WTC11 (cell line): ENCODE results near the gene CSNK1E. TPM values are rescaled to one million over a fixed set of nuclear protein-coding genes. Genes with fewer than 3 reads are reported as not detected.

Experiments
- ATAC-seq: fragments of 200-7000 bp; cut with Tn5 transposase; 2 replicates; pipeline ENCODE4 v1.10.0; 2021; ENCODE audit warnings: mild to moderate bottlenecking, moderate library complexity
- CTCF ChIA-PET: fragments of 300-600 bp; sonication (Branson Sonifier 250); formaldehyde crosslinking; loops from one replicate; lab custom pipeline; 2021; ENCODE audit warnings: antibody characterized with exemption; lab: Charles Lee
- POLR2A ChIA-PET: fragments of 350-600 bp; sonication (Branson Sonifier 250); formaldehyde crosslinking; loops from one replicate; lab custom pipeline; 2021; ENCODE audit warnings: antibody characterized with exemption; lab: Charles Lee
- DNase-seq: peaks from one replicate; pipeline ENCODE4 v3.0.0; 2021; ENCODE audit warnings: low spot score
- H3K27ac Mint-ChIP-seq: 2 replicates; pipeline ENCODE4 v1.8.0; 2021; ENCODE audit warnings: mixed read lengths
- H3K27me3 Mint-ChIP-seq: 2 replicates; pipeline ENCODE4 v1.8.0; 2021; ENCODE audit warnings: low read depth, mild to moderate bottlenecking, moderate library complexity, mixed read lengths
- H3K36me3 Mint-ChIP-seq: 2 replicates; pipeline ENCODE4 v1.8.0; 2021; ENCODE audit warnings: mixed read lengths
- H3K4me1 Mint-ChIP-seq: 2 replicates; pipeline ENCODE4 v1.8.0; 2022; ENCODE audit warnings: mixed read lengths
- H3K4me3 Mint-ChIP-seq: 2 replicates; pipeline ENCODE4 v1.8.0; 2021; ENCODE audit warnings: mild to moderate bottlenecking, moderate library complexity, mixed read lengths
- H3K9me3 Mint-ChIP-seq: 2 replicates; pipeline ENCODE4 v1.8.0; 2021; ENCODE audit warnings: mixed read lengths
- ATF1 ChIP-seq: sonication (generic); formaldehyde crosslinking; IDR thresholded peaks from 2 replicates; pipeline ENCODE4 v1.8.1; 2023; ENCODE audit warnings: mild to moderate bottlenecking, moderate library complexity, missing genetic modification reagents
- ELF4 ChIP-seq: sonication (generic); formaldehyde crosslinking; IDR thresholded peaks from 2 replicates; pipeline ENCODE4 v1.8.1; 2022; ENCODE audit warnings: low read depth, mild to moderate bottlenecking, moderate library complexity, missing genetic modification reagents
- GTF2I ChIP-seq: fragments of 250-450 bp; sonication (Bioruptor Pico); conservative IDR thresholded peaks from 2 replicates; pipeline ENCODE4 v1.4.0; 2021; ENCODE audit warnings: mild to moderate bottlenecking
- NFYB ChIP-seq: sonication (generic); formaldehyde crosslinking; conservative IDR thresholded peaks from 2 replicates; pipeline ENCODE4 v1.8.0; 2022; ENCODE audit warnings: low read depth, missing genetic modification reagents
- TEAD4 ChIP-seq: sonication (generic); formaldehyde crosslinking; IDR thresholded peaks from 2 replicates; pipeline ENCODE4 v1.8.0; 2022; ENCODE audit warnings: mild to moderate bottlenecking, missing genetic modification reagents
- ZNF396 ChIP-seq: fragments of 250-450 bp; sonication (Bioruptor Pico); IDR thresholded peaks from 2 replicates; pipeline ENCODE4 v1.8.0; 2021; ENCODE audit warnings: mild to moderate bottlenecking, moderate library complexity, borderline replicate concordance
- ZNF671 ChIP-seq: fragments of 250-450 bp; sonication (Bioruptor Pico); IDR thresholded peaks from 2 replicates; pipeline ENCODE4 v1.8.0; 2021; ENCODE audit warnings: mild to moderate bottlenecking
- total RNA-seq: library from RNA; stranded (reverse); gene quantifications from 3 replicates; pipeline ENCODE4 v1.2.3, GENCODE V29; 2021
- TF ChIP-seq, protein P1 (sequence below): sonication (generic); formaldehyde crosslinking; conservative IDR thresholded peaks from 2 replicates; pipeline ENCODE4 v1.8.1; 2023; ENCODE audit warnings: mild to moderate bottlenecking, low read depth, missing genetic modification reagents, moderate library complexity
- TF ChIP-seq, protein P2 (sequence below): sonication (generic); formaldehyde crosslinking; IDR thresholded peaks from 2 replicates; pipeline ENCODE4 v1.8.0; 2022; ENCODE audit warnings: missing genetic modification reagents
- TF ChIP-seq, protein P3 (sequence below): fragments of 250-450 bp; sonication (Bioruptor Pico); IDR thresholded peaks from 2 replicates; pipeline ENCODE4 v1.9.0; 2021; ENCODE audit warnings: mild to moderate bottlenecking
- TF ChIP-seq, protein P4 (sequence below): sonication (generic); formaldehyde crosslinking; IDR thresholded peaks from 2 replicates; pipeline ENCODE4 v1.8.1; 2022; ENCODE audit warnings: low read depth, mild to moderate bottlenecking, moderate library complexity, missing genetic modification reagents, borderline replicate concordance
- TF ChIP-seq, protein P5 (sequence below): sonication (generic); formaldehyde crosslinking; IDR thresholded peaks from 2 replicates; pipeline ENCODE4 v1.8.0; 2022; ENCODE audit warnings: mild to moderate bottlenecking, missing genetic modification reagents
- TF ChIP-seq, protein P6 (sequence below): fragments of 250-450 bp; sonication (Bioruptor Pico); conservative IDR thresholded peaks from 2 replicates; pipeline ENCODE4 v1.9.0; 2021; ENCODE audit warnings: mild to moderate bottlenecking
- TF ChIP-seq, protein P7 (sequence below): sonication (generic); formaldehyde crosslinking; IDR thresholded peaks from 2 replicates; pipeline ENCODE4 v1.8.1; 2023; ENCODE audit warnings: mild to moderate bottlenecking, missing genetic modification reagents
- TF ChIP-seq, protein P8 (sequence below): sonication (generic); formaldehyde crosslinking; IDR thresholded peaks from 2 replicates; pipeline ENCODE4 v1.8.0; 2022; ENCODE audit warnings: mild to moderate bottlenecking, missing genetic modification reagents

Gene CSNK1E
- total RNA-seq, 1 experiment from 2014 or later, result 265 TPM

DNA sequence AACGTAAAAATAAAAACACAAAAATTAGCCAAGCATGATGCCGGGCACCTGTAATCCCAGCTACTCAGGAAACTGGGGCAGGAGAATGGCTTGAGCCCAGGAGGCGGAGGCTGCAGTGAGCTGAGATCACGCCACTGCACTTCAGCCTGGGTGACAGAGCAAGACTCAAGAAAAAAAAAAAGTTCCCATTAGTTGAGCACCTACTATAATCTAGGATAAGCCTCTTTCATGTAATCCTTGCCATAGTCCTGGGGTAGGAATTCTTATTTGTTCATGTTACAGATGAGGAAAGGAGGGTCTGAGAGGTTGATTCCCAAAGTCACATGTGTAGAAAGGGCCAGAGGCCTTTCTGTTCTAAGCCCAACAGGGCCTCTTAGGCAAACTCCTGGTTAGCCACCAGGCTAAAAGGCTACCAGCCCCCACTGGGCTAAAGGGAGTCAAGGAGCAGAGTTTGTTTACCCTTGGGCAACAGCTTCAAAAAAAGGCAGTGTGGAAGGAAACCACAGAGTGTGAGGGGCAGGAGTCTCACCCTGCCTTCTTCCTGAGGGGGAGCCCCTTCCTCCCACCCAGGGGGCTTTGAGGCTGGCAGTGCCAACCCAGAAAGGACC, 21.6 kb upstream of the CSNK1E start (continued):
- TF ChIP-seq, protein P1, sequence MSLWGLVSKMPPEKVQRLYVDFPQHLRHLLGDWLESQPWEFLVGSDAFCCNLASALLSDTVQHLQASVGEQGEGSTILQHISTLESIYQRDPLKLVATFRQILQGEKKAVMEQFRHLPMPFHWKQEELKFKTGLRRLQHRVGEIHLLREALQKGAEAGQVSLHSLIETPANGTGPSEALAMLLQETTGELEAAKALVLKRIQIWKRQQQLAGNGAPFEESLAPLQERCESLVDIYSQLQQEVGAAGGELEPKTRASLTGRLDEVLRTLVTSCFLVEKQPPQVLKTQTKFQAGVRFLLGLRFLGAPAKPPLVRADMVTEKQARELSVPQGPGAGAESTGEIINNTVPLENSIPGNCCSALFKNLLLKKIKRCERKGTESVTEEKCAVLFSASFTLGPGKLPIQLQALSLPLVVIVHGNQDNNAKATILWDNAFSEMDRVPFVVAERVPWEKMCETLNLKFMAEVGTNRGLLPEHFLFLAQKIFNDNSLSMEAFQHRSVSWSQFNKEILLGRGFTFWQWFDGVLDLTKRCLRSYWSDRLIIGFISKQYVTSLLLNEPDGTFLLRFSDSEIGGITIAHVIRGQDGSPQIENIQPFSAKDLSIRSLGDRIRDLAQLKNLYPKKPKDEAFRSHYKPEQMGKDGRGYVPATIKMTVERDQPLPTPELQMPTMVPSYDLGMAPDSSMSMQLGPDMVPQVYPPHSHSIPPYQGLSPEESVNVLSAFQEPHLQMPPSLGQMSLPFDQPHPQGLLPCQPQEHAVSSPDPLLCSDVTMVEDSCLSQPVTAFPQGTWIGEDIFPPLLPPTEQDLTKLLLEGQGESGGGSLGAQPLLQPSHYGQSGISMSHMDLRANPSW (CRISPR knock-in tag), result no peak
- TF ChIP-seq, protein P2, sequence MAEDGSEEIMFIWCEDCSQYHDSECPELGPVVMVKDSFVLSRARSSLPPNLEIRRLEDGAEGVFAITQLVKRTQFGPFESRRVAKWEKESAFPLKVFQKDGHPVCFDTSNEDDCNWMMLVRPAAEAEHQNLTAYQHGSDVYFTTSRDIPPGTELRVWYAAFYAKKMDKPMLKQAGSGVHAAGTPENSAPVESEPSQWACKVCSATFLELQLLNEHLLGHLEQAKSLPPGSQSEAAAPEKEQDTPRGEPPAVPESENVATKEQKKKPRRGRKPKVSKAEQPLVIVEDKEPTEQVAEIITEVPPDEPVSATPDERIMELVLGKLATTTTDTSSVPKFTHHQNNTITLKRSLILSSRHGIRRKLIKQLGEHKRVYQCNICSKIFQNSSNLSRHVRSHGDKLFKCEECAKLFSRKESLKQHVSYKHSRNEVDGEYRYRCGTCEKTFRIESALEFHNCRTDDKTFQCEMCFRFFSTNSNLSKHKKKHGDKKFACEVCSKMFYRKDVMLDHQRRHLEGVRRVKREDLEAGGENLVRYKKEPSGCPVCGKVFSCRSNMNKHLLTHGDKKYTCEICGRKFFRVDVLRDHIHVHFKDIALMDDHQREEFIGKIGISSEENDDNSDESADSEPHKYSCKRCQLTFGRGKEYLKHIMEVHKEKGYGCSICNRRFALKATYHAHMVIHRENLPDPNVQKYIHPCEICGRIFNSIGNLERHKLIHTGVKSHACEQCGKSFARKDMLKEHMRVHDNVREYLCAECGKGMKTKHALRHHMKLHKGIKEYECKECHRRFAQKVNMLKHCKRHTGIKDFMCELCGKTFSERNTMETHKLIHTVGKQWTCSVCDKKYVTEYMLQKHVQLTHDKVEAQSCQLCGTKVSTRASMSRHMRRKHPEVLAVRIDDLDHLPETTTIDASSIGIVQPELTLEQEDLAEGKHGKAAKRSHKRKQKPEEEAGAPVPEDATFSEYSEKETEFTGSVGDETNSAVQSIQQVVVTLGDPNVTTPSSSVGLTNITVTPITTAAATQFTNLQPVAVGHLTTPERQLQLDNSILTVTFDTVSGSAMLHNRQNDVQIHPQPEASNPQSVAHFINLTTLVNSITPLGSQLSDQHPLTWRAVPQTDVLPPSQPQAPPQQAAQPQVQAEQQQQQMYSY (CRISPR knock-in tag), result no peak
- TF ChIP-seq, protein P3, sequence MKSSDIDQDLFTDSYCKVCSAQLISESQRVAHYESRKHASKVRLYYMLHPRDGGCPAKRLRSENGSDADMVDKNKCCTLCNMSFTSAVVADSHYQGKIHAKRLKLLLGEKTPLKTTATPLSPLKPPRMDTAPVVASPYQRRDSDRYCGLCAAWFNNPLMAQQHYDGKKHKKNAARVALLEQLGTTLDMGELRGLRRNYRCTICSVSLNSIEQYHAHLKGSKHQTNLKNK, result no peak
- TF ChIP-seq, protein P4, sequence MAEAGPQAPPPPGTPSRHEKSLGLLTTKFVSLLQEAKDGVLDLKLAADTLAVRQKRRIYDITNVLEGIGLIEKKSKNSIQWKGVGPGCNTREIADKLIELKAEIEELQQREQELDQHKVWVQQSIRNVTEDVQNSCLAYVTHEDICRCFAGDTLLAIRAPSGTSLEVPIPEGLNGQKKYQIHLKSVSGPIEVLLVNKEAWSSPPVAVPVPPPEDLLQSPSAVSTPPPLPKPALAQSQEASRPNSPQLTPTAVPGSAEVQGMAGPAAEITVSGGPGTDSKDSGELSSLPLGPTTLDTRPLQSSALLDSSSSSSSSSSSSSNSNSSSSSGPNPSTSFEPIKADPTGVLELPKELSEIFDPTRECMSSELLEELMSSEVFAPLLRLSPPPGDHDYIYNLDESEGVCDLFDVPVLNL (CRISPR knock-in tag), result no peak
- TF ChIP-seq, protein P5, sequence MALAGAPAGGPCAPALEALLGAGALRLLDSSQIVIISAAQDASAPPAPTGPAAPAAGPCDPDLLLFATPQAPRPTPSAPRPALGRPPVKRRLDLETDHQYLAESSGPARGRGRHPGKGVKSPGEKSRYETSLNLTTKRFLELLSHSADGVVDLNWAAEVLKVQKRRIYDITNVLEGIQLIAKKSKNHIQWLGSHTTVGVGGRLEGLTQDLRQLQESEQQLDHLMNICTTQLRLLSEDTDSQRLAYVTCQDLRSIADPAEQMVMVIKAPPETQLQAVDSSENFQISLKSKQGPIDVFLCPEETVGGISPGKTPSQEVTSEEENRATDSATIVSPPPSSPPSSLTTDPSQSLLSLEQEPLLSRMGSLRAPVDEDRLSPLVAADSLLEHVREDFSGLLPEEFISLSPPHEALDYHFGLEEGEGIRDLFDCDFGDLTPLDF (CRISPR knock-in tag), result no peak

DNA sequence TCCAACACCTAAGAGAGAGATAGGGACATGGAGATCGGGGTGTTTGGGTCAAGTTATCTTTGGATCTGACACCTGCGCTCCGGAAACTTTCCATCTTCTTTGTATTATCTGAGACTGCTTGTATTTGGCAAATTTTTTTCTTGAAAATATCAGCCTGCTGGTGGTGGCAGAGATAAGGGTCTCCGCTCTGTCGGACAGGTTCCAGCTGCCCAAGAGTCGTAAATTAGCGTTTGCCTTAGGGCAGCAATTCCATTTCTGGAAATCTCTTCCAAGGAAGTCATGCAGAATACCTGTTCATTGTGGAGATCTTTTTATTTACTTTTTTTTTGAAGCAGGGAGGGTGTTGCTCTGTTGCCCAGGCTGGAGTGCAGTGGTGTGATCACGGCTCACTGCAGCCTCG, 19.5 kb upstream of the CSNK1E start:
- POLR2A ChIA-PET, result interaction anchor here (1.4 kb wide), 1 partner anchor 76 kb away, joined by 3 read pairs; no protein-coding TSS in a partner anchor
- CTCF ChIA-PET, result interaction anchor here (1.0 to 1.4 kb wide), 3 partner anchors 8 to 18 kb away, joined by 3 to 4 read pairs (median 4); no protein-coding TSS in a partner anchor
- peak overlapping the region; percentile 66 for H3K4me3 Mint-ChIP-seq
- peaks cover 28% of the 10 kb centered on the region for H3K27me3 Mint-ChIP-seq
- peak overlapping the region; percentile 65; the same call in 1 of the 2 replicates for H3K27ac Mint-ChIP-seq
- H3K36me3 Mint-ChIP-seq, result no peaks in the 10 kb centered on the region
- no peak for ATAC-seq
- TF ChIP-seq, protein P3, result no peak
- TF ChIP-seq GTF2I, result no peak
- TF ChIP-seq ZNF671, result no peak
- DNase-seq, result no peak
- H3K9me3 Mint-ChIP-seq, result no peaks in the 10 kb centered on the region
- peaks cover 30% of the 10 kb centered on the region for H3K4me1 Mint-ChIP-seq

DNA sequence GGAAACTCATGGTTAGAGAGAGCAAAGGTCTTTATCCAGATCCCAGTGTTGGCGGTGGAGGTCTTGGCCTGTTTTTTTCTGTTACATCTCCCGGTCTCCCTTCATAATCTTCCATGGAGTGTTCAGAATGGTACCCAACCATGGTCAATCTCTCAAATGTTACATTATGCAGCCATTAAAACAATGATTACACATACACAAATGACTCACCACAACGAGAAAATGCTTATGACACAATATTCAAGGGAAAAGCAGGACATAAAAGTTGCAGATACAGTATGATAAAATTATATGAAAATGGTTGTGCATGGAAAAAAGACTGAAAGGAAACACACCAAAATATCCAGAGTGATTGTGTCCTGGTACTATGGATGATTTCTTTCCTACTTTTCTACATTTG, 17.8 kb upstream of the CSNK1E start:
- ChIA-PET CTCF (no interaction called here), POLR2A (no interaction called here)
- peaks cover 30% of the 10 kb centered on the region for H3K4me1 Mint-ChIP-seq
- no peak for ATAC-seq
- no peaks in the 10 kb centered on the region for H3K9me3 Mint-ChIP-seq
- no peak overlapping the region for H3K27ac Mint-ChIP-seq
- peak overlapping the region; percentile 62 for H3K4me3 Mint-ChIP-seq
- TF ChIP-seq NFYB (CRISPR knock-in tag), result no peak
- TF ChIP-seq, protein P6, sequence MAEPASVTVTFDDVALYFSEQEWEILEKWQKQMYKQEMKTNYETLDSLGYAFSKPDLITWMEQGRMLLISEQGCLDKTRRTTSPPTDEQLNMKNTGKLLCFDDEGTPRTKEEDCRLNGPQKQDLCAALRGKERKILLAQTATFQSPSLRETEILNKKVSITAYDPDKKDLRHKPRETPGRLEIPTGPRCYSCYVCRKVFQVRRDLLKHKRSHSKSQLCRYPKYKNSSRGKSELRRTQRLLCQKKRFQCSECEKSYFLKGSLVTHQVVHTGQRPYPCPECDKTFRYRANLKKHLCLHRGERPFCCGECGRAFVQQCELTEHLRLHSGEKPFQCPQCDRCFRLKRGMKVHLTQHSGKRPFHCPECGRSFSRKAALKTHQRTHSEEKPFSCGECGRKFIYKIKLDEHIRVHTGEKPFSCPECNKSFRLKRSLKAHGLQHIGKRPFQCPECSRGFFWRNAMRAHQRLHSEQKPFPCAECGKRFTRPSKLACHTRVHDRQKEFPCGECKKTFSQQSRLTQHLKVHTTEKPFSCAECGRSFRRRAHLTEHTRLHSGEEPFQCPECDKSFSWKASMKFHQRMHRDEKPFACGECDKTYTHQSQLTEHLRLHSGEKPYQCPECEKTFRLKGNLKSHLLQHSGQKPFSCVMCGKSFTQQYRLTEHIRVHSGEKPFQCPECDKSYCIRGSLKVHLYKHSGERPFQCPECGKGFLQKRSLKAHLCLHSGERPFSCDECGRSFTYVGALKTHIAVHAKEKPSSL (CRISPR knock-in tag), result no peak
- TF ChIP-seq ELF4, result no peak
- TF ChIP-seq TEAD4 (CRISPR knock-in tag), result no peak
- no peak for TF ChIP-seq ATF1 (CRISPR knock-in tag)
- no peak for TF ChIP-seq ZNF396 (CRISPR knock-in tag)
- TF ChIP-seq, protein P7, sequence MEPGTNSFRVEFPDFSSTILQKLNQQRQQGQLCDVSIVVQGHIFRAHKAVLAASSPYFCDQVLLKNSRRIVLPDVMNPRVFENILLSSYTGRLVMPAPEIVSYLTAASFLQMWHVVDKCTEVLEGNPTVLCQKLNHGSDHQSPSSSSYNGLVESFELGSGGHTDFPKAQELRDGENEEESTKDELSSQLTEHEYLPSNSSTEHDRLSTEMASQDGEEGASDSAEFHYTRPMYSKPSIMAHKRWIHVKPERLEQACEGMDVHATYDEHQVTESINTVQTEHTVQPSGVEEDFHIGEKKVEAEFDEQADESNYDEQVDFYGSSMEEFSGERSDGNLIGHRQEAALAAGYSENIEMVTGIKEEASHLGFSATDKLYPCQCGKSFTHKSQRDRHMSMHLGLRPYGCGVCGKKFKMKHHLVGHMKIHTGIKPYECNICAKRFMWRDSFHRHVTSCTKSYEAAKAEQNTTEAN, result no peak
- TF ChIP-seq GTF2I, result no peak
- TF ChIP-seq, protein P8, sequence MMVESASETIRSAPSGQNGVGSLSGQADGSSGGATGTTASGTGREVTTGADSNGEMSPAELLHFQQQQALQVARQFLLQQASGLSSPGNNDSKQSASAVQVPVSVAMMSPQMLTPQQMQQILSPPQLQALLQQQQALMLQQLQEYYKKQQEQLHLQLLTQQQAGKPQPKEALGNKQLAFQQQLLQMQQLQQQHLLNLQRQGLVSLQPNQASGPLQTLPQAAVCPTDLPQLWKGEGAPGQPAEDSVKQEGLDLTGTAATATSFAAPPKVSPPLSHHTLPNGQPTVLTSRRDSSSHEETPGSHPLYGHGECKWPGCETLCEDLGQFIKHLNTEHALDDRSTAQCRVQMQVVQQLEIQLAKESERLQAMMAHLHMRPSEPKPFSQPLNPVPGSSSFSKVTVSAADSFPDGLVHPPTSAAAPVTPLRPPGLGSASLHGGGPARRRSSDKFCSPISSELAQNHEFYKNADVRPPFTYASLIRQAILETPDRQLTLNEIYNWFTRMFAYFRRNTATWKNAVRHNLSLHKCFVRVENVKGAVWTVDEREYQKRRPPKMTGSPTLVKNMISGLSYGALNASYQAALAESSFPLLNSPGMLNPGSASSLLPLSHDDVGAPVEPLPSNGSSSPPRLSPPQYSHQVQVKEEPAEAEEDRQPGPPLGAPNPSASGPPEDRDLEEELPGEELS (CRISPR knock-in tag), result no peak
- no peak for DNase-seq
- H3K36me3 Mint-ChIP-seq, result no peaks in the 10 kb centered on the region
- peaks cover 19% of the 10 kb centered on the region for H3K27me3 Mint-ChIP-seq
